ENCODE data around the gene DNAAF9. TPM values are rescaled to one million over a fixed set of nuclear protein-coding genes. Genes with fewer than 3 reads are reported as not detected.

Gene DNAAF9
- total RNA-seq, 1 donor from 2014 or later: 4.5 TPM

DNA sequence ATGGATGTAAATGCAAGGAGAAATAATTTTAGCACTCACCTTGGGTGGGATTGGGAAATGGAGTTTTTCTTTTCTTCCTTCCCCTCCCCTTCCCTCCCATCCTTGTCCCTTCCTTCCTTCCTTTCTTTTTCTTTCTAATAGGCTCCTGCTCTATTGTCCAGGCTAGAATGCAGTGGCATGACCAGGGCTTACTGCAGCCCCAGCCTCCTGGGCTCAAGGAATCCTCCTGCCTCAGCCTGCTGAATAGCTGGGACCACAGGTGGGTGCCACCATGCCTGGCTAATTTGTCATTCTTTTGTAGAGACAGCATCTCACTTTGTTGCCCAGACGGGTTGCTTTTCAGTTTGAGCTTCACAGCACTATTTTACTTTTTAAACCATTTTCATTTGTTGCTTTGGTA is 41.9 kb upstream of the DNAAF9 start:
- no peak overlapping the region for H3K4me3 Mint-ChIP-seq
- no peak for TF ChIP-seq CTCF (IDR thresholded peaks at IDR 0.05)
- intact Hi-C loops (cut with micrococcal nuclease): no loop called here
- H3K36me3 Mint-ChIP-seq (ENCODE audit: low read depth): no peaks in the 10 kb centered on the region
- no peaks in the 10 kb centered on the region for H3K9me3 Mint-ChIP-seq
- ATAC-seq (ENCODE audit: low read depth) (no peak), DNase-seq (no peak)
- ChIA-PET POLR2A (no interaction called here), CTCF (no interaction called here)
- H3K27ac Mint-ChIP-seq: no peak overlapping the region
- H3K27me3 Mint-ChIP-seq: peaks cover 21% of the 10 kb centered on the region
- H3K4me1 Mint-ChIP-seq: no peaks in the 10 kb centered on the region

- Mint-ChIP-seq H3K27ac (no peak overlapping the region), H3K27me3 (peaks cover 15% of the 10 kb centered on the region), H3K36me3 (ENCODE audit: low read depth) (no peaks in the 10 kb centered on the region), H3K4me1 (no peaks in the 10 kb centered on the region), H3K9me3 (no peaks in the 10 kb centered on the region), H3K4me3 (no peak overlapping the region)
- DNase-seq: no peak
- intact Hi-C loops (cut with micrococcal nuclease): no loop called here
- no peak for TF ChIP-seq CTCF (IDR thresholded peaks at IDR 0.05)
- POLR2A ChIA-PET: no interaction called here
- no peak for ATAC-seq (ENCODE audit: low read depth)
- CTCF ChIA-PET: no interaction called here
Measured at GRCh38 chr20:3447321-3447720, 39.9 kb upstream of the DNAAF9 start.

- CTCF ChIA-PET: no interaction called here
- no peak overlapping the region for H3K27ac Mint-ChIP-seq
- no peaks in the 10 kb centered on the region for H3K4me1 Mint-ChIP-seq
- intact Hi-C loops (cut with micrococcal nuclease): no loop called here
- H3K9me3 Mint-ChIP-seq: no peaks in the 10 kb centered on the region
- DNase-seq (no peak), ATAC-seq (ENCODE audit: low read depth) (no peak)
- no peak for TF ChIP-seq CTCF (IDR thresholded peaks at IDR 0.05)
- POLR2A ChIA-PET: no interaction called here
- peaks cover 13% of the 10 kb centered on the region for H3K27me3 Mint-ChIP-seq
- no peak overlapping the region for H3K4me3 Mint-ChIP-seq
- no peaks in the 10 kb centered on the region for H3K36me3 Mint-ChIP-seq (ENCODE audit: low read depth)
Measured at GRCh38 chr20:3446779-3447178, 39.3 kb upstream of the DNAAF9 start.

DNA sequence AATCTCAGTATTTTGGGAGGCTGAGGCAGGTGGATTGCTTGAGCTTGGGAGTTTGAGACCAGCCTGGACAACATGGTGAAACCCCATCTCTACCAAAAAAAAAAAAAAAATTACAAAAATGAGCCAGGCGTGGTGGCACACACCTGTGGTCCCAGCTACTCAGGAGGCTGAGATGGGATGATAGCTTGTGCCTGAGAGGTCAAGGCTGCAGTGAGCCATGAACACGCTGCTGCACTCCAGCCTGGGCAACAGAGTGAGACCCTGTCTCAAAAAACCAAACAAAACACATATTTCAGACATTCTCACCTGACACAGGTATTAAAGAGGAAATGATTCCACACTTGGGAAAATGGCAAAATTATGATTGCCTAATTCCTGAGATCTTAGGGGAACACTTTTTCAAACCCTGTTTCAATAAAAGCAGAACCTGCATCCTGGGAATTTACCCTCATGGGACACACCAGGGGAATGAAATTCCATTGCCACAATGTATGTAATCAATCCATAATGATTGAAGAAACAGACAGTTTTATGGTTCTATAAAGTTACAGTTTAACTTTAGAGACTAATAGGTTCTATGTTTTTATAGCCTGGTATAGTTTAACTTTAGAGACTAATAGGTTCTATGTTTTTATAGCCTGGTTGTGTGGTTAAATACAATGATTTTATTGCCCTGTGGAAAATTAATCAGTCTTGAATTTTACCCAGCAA is 29.6 kb upstream of the DNAAF9 start:
- ATAC-seq (ENCODE audit: low read depth): no peak
- Mint-ChIP-seq H3K27me3 (peaks cover 3% of the 10 kb centered on the region), H3K4me3 (no peak overlapping the region), H3K27ac (no peak overlapping the region), H3K4me1 (peaks cover 4% of the 10 kb centered on the region), H3K9me3 (no peaks in the 10 kb centered on the region), H3K36me3 (ENCODE audit: low read depth) (no peaks in the 10 kb centered on the region)
- intact Hi-C loops (cut with micrococcal nuclease): no loop called here
- DNase-seq: no peak
- no peak for TF ChIP-seq CTCF (IDR thresholded peaks at IDR 0.05)
- POLR2A ChIA-PET: no interaction called here
- CTCF ChIA-PET: no interaction called here

DNA sequence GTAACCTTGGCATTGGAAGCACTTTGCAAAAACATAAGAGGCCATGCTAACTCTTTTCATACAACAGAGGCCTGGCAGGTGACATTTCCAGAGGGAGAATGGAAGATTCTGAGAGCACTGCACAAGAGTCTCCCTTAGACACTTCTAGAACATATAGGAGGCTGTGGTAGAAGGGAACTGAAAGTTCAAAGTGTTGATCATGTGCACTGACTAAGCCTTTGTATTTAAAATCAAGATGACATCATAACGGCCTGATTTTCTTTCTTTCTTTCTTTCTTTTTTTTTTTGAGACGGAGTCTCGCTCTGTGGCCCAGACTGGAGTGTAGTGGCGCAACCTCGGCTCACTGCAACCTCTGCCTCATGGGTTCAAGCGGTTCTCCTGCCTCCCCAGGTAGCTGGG is 26.8 kb upstream of the DNAAF9 start:
- ATAC-seq (ENCODE audit: low read depth): no peak
- no peaks in the 10 kb centered on the region for H3K9me3 Mint-ChIP-seq
- intact Hi-C loops (cut with micrococcal nuclease): no loop called here
- no peak overlapping the region for H3K27ac Mint-ChIP-seq
- ChIA-PET POLR2A (no interaction called here), CTCF (no interaction called here)
- H3K4me3 Mint-ChIP-seq: no peak overlapping the region
- H3K36me3 Mint-ChIP-seq (ENCODE audit: low read depth): no peaks in the 10 kb centered on the region
- no peak for TF ChIP-seq CTCF (IDR thresholded peaks at IDR 0.05)
- peaks cover 14% of the 10 kb centered on the region for H3K4me1 Mint-ChIP-seq
- H3K27me3 Mint-ChIP-seq: peaks cover 3% of the 10 kb centered on the region
- no peak for DNase-seq

Data from activated B cell treated with CpG ODN at 0.5 μM for 24 hours (primary cell).